ENCODE results near the gene CDH4.

The CDH4 gene

DNA sequence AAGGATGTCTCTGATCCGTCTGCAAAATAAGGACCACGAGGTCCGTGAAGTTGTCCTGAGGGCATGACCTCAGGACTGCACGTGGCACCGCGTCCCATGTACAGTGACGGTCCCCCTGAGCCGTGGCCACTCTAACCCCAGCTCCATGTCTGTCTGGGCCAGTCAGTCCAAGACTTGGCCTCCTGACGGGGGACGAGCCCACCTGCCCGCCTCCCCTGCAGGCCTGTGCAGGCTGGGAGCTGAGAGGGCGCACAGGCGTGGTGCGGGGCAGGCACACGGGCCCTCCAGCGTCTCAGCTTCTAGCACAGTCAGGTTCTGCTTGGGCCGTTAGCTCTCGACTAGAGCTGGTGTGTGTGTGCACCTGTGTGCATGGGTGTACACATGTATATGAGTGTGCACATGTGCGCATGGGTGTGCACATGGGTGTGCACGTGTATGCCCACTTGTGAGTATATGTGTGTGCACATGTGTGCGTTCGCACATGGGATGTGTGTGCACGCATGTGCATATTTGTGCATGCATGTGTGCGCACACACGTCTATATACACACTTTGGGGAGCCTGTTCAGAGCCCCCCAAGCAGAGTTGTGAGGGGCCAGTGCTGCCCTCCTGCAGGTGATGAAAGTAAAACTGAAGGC lies 506.6 kb downstream of the CDH4 start:
- no peak for TF ChIP-seq CTCF (IDR thresholded peaks at IDR 0.05)
- TF ChIP-seq ZFX (IDR thresholded peaks at IDR 0.05; ENCODE audit: borderline replicate concordance), result no peak
- no peak overlapping the region for H3K27ac ChIP-seq

DNA sequence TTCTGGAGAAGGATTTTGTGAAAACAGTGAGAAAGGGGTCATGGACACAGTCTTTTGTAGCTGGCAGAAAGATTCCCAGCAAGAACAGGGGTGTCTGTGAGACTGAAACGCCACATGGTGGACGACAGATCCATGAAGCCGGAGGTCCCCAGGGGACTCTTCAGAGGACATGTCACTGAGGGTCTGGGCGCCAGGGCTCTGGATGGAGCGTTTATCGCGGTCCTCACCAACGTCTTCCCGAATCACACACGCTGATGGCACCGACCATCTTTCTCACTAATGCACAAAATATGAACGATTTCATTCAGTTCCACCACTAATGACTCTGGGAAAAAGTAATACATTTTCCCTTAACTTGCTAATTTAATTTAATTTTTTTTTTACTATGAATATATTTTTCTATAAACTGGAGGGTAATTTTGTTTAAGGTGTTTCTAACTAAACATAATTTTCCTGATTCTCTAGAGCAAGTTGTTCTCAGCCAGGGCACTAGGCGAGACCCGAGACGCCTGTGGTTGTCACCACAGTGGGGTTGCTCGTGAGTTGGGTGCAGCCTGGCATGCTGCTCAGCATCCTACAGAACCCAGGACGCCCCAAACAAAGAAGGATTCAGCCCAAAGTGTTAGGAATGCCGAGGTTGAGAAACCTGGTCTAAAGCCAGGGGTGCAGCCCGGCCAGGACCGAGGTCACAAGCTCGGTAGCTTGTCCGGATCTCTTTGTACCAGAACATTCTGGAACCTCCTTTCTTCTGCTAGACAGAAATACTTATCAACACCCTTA lies 507.4 kb downstream of the CDH4 start:
- TF ChIP-seq ZFX (IDR thresholded peaks at IDR 0.05; ENCODE audit: borderline replicate concordance) (no peak), CTCF (IDR thresholded peaks at IDR 0.05) (no peak)
- no peak overlapping the region for H3K27ac ChIP-seq

DNA sequence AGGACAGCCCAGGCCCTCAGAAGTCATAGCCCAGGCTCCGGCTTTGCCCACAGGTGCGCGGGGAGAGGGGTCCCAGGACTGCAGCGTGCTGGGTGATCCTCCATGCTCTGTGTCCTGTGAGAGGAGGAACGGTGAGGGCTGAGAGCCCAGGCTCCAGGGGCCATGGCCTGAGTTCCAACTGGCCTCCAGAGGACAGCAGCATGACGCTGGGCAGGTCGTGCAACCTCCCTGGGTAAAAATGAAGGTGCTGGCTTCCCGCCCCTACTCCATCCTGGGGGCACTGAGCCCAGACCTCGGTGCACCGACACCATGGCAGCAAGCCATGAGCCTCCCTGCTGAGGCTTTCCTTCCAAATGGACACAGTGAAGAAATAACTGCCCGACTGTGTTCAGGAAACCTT lies 508.3 kb downstream of the CDH4 start:
- H3K27ac ChIP-seq, result no peak overlapping the region
- TF ChIP-seq CTCF (IDR thresholded peaks at IDR 0.05) (no peak), ZFX (IDR thresholded peaks at IDR 0.05; ENCODE audit: borderline replicate concordance) (no peak)

GRCh38 chr20:61760731-61761130 lies 508.7 kb downstream of the CDH4 start:
- TF ChIP-seq ZFX (IDR thresholded peaks at IDR 0.05; ENCODE audit: borderline replicate concordance), result no peak
- no peak for TF ChIP-seq CTCF (IDR thresholded peaks at IDR 0.05)
- no peak overlapping the region for H3K27ac ChIP-seq

DNA sequence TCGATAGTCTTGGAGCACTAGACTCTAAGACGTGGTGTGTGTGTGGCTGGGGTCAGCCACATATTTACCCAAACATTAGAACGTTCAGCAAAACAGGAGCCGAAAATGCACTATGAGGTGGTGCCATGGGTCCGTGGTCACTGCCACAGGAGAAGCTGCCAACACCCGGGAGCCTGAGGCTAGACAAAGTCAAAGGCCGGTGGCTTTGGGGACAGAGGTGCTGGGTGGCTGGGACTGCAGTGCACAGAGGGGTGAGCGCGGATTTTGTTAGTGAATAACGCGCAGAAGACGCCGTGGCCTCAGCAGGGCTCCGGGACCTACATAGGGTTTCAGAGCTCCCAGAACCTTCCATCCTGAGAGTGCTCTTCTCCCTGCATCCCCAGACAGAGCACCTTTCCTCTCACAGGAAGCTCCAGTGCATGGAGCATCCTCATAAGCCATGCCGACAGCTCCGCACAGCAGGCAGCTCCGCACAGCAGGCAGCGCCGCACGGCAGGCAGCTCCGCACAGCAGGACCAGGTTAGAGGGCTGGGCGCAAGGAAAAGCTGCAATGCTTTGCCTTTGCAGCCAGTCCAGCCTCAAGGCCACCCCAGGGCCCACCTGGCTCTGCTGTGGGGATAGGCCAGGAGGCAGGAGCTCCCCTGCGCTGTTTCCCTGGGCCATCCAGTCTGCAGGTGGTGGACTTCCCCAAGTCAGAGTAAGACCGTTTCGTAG lies 509.5 kb downstream of the CDH4 start:
- no peak overlapping the region for H3K27ac ChIP-seq
- TF ChIP-seq CTCF (IDR thresholded peaks at IDR 0.05) (no peak), ZFX (IDR thresholded peaks at IDR 0.05; ENCODE audit: borderline replicate concordance) (no peak)

DNA sequence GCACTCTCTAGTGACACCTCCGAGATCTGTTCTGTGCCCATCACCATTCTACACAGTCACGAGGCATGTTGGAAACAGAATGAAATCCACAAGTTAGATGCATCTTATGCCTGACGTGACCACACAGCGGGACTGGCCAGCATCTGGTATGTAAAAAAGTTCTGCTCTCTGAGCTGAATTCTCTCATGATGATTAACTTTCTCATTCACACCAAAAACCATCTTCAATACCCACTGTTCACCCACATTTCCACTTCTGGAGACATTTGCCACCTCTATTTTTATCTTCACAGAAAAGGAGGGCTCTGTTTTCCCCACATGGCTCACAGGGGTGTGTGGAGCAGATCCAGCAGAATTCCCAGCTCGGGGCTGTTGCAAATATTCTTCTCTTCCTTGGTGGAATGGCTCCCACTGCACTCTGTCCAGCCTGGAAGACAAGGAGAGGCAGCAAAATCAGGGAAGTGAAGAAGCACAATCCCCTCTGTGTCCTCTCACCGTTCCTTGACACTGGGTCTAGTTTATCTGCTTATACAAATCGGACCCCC lies 510.2 kb downstream of the CDH4 start:
- TF ChIP-seq CTCF (IDR thresholded peaks at IDR 0.05) (no peak), ZFX (IDR thresholded peaks at IDR 0.05; ENCODE audit: borderline replicate concordance) (no peak)
- H3K27ac ChIP-seq, result no peak overlapping the region
